ENCODE data around the gene LRRC4C. TPM values are rescaled to one million over a fixed set of nuclear protein-coding genes. Genes with fewer than 3 reads are reported as not detected.

LRRC4C gene
- total and polyA plus RNA-seq, 12 donors, result 0.15 to 0.93 (median 0.40) TPM

DNA sequence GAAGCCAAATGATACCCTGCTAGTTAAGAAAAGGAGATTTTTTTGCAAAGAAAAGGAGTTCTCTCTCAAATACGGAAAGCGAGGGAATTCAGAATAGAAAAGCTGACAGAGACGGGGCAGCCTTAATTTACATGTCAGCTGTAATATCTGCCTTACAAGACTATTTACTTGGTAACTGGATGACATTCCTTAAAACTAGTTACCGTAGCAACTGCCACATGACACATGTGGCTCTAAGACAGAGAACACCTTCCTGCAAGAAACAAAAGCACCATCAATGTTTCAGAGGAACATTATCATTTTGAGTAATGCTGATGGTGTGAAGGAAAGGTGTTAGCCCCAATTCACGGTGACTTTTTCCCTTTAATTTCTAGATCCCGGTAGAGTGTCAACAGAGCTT, 222.1 kb downstream of the LRRC4C start:
- 58 to 59% methylated on average over 6 of the region's 6 CpGs for WGBS, 2 donors
- ATAC-seq (no peak), DNase-seq (no peak)
- Histone ChIP-seq H3K9me3 (no peaks in the 10 kb centered on the region), H3K4me3 (no peak overlapping the region), H3K4me1 (no peaks in the 10 kb centered on the region), H3K36me3 (no peaks in the 10 kb centered on the region), H3K27ac (no peak overlapping the region), H3K27me3 (no peaks in the 10 kb centered on the region)
- intact Hi-C loops (cut with DNase I), result no loop called here
- no peak for TF ChIP-seq CTCF (IDR thresholded peaks at IDR 0.05)

DNA sequence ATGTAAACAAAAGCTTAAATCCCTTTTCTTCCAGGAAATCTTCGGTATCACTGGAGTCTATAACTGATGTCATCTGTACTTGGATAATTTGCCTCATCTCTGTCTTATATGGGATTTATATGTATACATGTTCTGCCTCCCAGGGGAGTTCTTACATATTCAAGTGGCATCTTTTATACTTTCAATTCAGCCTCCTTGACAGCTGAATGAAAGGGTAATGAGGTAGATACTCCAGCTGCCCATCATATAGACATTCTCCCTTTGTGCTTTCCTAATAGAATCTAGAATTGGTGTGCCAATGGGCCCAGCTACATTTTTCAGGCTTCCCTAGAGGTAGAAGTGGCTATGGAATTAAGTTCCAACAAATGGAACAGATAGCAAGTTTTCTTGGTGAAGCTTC, 223.8 kb downstream of the LRRC4C start:
- Histone ChIP-seq H3K9me3 (no peaks in the 10 kb centered on the region), H3K4me3 (no peak overlapping the region), H3K4me1 (no peaks in the 10 kb centered on the region), H3K27ac (no peak overlapping the region), H3K36me3 (no peaks in the 10 kb centered on the region), H3K27me3 (no peaks in the 10 kb centered on the region)
- no peak for ATAC-seq
- WGBS, 2 donors, result 84 to 100% methylated on average over 1 of the region's 1 CpG
- TF ChIP-seq CTCF (IDR thresholded peaks at IDR 0.05), result no peak
- intact Hi-C loops (cut with DNase I), result no loop called here
- no peak for DNase-seq

- no peaks in the 10 kb centered on the region for H3K9me3 ChIP-seq
- DNase-seq, result no peak
- no peaks in the 10 kb centered on the region for H3K4me1 ChIP-seq
- 24 to 25% methylated on average over 3 of the region's 3 CpGs for WGBS, 2 donors
- H3K4me3 ChIP-seq, result no peak overlapping the region
- no peak overlapping the region for H3K27ac ChIP-seq
- H3K36me3 ChIP-seq, result no peaks in the 10 kb centered on the region
- intact Hi-C loops (cut with DNase I), result no loop called here
- ATAC-seq, result no peak
- TF ChIP-seq CTCF (IDR thresholded peaks at IDR 0.05), result no peak
- H3K27me3 ChIP-seq, result no peaks in the 10 kb centered on the region
Observed at GRCh38 chr11:41225856-41226633, 233.4 kb downstream of the LRRC4C start.

- ATAC-seq (no peak), DNase-seq (no peak)
- Histone ChIP-seq H3K27ac (no peak overlapping the region), H3K4me1 (no peaks in the 10 kb centered on the region), H3K9me3 (no peaks in the 10 kb centered on the region), H3K27me3 (no peaks in the 10 kb centered on the region), H3K36me3 (no peaks in the 10 kb centered on the region), H3K4me3 (no peak overlapping the region)
- intact Hi-C loops (cut with DNase I), result no loop called here
- WGBS, 2 donors, result 43 to 47% methylated on average over 2 of the region's 2 CpGs
- TF ChIP-seq CTCF (IDR thresholded peaks at IDR 0.05), result no peak
Observed at GRCh38 chr11:41222236-41222635, 237.2 kb downstream of the LRRC4C start.
